Spinal cord (tissue), 10 donors: Measurements from ENCODE around the gene EEF2K. TPM values are rescaled to one million over a fixed set of nuclear protein-coding genes. Genes with fewer than 3 reads are reported as not detected.

Experiments
- DNase-seq, 6 donors: peaks; one replicate each; pipeline versions ENCODE4 v3.0.0 to v3.0.0-alpha.2; 2013 to 2015; ENCODE audit warnings: low spot score in 6 of 6, low read depth in 4 of 6
- H3K27ac ChIP-seq: one replicate; pipeline ENCODE4 v1.5.1; 2013; ENCODE audit warnings: low read depth, low read length, control low read depth
- H3K27me3 ChIP-seq: one replicate; pipeline ENCODE4 v1.6.1; 2013; ENCODE audit warnings: low read length; ENCODE audit not compliant: control insufficient read depth, insufficient read depth
- H3K36me3 ChIP-seq: one replicate; pipeline ENCODE4 v1.6.1; 2013; ENCODE audit warnings: low read length; ENCODE audit not compliant: control insufficient read depth, insufficient read depth
- H3K4me1 ChIP-seq: one replicate; pipeline ENCODE4 v1.6.1; 2013; ENCODE audit warnings: low read length; ENCODE audit not compliant: control insufficient read depth, insufficient read depth
- H3K4me3 ChIP-seq: one replicate; pipeline ENCODE4 v1.5.1; 2013; ENCODE audit warnings: low read depth, low read length, control low read depth
- H3K9me3 ChIP-seq: one replicate; pipeline ENCODE4 v1.6.1; 2013; ENCODE audit warnings: low read length; ENCODE audit not compliant: control insufficient read depth, insufficient read depth
- WGBS: methylation state at CpG from one replicate; pipeline ENCODE4 v1.1.5; 2013; ENCODE audit warnings: missing lambda C conversion rate; ENCODE audit not compliant: insufficient coverage; 5-methylcytosine and 5-hydroxymethylcytosine counted together
- polyA plus RNA-seq, 2 donors: library from polyadenylated mRNA; unstranded; fragments of 120-200 nt; gene quantifications; one replicate each; pipeline ENCODE4 v1.2.1, GENCODE V29; 2013; ENCODE audit not compliant: insufficient read length in 2 of 2
- total RNA-seq, 2 donors: library from RNA; depleted of rRNA in 1 of 2; stranded (reverse); fragments of 120-200 nt in 1 of 2; fragments of >200 nt in 1 of 2; gene quantifications; one replicate each; pipeline versions ENCODE4 v1.2.3 to v1.2.4, GENCODE V29; 2013 to 2014
- donor health status: healthy.

EEF2K gene
- total and polyA plus RNA-seq, 4 donors = 15.4 to 30.4 (median 22.1) TPM

DNA sequence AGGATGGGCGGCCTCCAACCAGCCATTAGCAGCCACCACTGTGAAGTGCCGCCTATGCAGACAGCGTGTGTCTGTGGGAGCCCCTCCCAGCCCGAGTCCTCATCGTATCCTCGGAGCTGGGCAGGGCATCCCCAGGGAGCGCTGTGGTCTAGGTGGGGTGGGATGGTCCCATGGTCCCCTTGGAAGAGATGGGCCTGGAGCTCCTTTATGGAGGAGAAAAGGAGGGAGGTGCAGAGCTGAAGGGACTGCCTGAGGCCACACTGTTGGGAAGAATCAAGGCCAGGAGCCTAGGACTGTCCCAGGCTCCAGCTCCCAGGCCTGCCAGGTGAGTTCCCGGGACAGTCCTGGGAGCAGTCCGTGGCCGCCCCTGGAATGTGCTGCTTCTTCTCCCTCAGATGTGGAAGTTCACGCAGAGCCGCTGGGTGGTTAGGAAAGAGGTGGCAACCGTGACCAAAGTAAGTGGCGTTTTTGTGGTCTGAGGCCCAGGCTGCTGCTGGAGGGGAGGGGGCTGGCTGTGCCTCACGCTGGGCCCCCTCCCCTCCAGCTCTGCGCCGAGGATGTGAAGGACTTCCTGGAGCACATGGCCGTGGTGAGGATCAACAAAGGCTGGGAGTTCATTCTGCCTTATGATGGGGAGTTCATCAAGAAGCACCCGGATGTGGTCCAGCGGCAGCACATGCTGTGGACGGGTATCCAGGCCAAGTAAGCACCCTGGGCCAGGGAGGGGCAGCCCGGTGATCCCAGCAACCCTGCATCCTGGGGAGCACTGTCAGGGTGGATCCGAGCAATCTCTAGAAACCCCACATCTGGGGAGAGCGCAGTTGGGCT is 118.1 kb downstream of the EEF2K start:
- no peak overlapping the region for H3K27ac ChIP-seq
- H3K36me3 ChIP-seq = peaks cover 87% of the 10 kb centered on the region
- H3K4me3 ChIP-seq = no peak overlapping the region
- 92% methylated on average over 21 of the region's 24 CpGs for WGBS
- H3K27me3 ChIP-seq = no peaks in the 10 kb centered on the region
- DNase-seq = no peak
- no peaks in the 10 kb centered on the region for H3K4me1 ChIP-seq
- H3K9me3 ChIP-seq = no peaks in the 10 kb centered on the region

DNA sequence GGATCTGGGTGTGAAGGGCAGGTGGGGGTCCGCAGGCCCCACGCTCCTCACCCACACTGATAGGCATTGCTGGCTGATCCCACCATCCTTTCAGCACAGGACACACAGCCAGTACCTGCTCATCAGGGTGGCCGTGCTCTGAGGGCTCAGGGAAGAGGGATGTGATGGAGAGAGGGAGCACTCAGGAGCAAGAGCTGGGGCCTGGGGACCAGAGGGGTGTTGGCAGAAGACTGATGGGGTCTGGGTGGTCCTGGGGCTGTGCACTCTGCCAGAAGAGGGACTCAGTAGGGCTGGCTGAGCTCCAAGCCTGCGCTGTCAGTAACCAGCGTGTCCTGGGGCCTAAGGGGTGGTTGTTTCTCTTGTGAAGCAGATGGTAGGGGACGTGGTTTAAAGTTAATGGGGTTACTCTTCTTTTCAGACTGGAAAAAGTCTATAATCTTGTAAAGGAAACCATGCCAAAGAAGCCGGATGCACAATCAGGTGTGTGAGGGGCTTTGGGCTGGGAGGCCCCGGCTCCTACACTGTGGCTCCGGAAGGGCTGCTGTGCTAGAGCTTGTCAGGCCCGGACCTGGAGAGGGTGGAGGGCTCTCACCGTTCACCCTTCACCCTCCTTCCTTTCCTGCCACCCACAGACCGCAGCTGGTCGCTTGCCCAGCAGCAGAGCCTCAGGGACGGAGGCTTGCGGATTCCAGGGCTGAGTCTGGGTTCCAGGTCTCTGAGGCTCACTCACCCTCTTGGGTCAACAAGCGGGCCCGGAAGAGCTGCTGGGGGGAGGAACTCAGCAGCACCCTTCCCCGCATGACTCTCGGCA is 118.9 kb downstream of the EEF2K start:
- no peaks in the 10 kb centered on the region for H3K9me3 ChIP-seq
- peaks cover 87% of the 10 kb centered on the region for H3K36me3 ChIP-seq
- H3K4me3 ChIP-seq = no peak overlapping the region
- H3K4me1 ChIP-seq = no peaks in the 10 kb centered on the region
- H3K27me3 ChIP-seq = no peaks in the 10 kb centered on the region
- 89% methylated on average over 15 of the region's 19 CpGs for WGBS
- no peak overlapping the region for H3K27ac ChIP-seq
- no peak for DNase-seq

DNA sequence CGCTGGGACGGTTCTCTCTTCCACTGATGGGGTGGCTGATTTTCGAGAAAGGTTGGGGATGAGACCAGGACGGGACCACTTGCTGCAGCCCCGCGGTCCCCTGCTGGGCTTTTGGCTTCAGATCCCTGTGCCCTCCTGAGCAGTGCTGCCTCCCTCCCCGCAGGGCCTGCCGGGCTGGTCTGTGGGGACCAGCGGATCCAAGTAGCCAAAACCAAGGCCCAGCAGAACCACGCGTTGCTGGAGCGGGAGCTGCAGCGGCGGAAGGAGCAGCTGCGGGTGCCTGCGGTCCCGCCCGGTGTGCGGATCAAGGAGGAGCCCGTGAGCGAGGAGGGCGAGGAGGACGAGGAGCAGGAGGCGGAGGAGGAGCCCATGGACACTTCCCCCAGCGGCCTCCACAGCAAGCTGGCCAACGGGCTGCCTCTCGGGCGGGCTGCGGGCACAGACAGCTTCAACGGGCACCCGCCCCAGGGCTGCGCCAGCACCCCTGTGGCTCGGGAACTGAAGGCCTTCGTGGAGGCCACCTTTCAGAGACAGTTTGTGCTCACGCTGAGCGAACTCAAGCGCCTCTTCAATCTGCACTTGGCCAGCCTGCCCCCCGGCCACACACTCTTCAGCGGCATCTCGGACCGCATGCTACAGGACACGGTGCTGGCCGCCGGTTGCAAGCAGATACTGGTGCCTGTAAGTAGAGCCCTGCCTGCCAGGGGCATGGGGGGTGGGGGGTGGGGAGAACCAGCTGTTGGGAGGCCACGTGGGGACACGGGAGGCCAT is 119.7 kb downstream of the EEF2K start:
- WGBS = 95% methylated on average over 39 of the region's 46 CpGs
- no peak for DNase-seq
- Histone ChIP-seq H3K27ac (no peak overlapping the region), H3K27me3 (no peaks in the 10 kb centered on the region), H3K36me3 (peaks cover 85% of the 10 kb centered on the region), H3K4me3 (no peak overlapping the region), H3K9me3 (no peaks in the 10 kb centered on the region), H3K4me1 (no peaks in the 10 kb centered on the region)

DNA sequence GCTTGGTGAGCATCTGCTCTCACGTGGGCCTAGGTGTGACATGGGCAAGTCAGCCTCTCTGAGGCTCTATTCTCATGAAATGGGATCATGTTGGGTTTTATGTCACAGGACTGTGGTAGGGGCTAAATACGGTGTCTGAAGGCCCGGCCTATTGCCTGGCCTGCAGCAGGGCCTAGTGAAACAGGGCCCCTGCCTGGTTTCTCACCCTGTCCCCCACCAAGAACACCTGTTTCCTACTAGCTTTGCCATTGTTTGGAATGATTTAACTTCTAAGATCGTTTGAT is 120.2 kb downstream of the EEF2K start:
- no peak for DNase-seq
- Histone ChIP-seq H3K4me1 (no peaks in the 10 kb centered on the region), H3K27ac (no peak overlapping the region), H3K27me3 (no peaks in the 10 kb centered on the region), H3K36me3 (peaks cover 87% of the 10 kb centered on the region), H3K4me3 (no peak overlapping the region), H3K9me3 (no peaks in the 10 kb centered on the region)
- 85% methylated on average over 3 of the region's 4 CpGs for WGBS

DNA sequence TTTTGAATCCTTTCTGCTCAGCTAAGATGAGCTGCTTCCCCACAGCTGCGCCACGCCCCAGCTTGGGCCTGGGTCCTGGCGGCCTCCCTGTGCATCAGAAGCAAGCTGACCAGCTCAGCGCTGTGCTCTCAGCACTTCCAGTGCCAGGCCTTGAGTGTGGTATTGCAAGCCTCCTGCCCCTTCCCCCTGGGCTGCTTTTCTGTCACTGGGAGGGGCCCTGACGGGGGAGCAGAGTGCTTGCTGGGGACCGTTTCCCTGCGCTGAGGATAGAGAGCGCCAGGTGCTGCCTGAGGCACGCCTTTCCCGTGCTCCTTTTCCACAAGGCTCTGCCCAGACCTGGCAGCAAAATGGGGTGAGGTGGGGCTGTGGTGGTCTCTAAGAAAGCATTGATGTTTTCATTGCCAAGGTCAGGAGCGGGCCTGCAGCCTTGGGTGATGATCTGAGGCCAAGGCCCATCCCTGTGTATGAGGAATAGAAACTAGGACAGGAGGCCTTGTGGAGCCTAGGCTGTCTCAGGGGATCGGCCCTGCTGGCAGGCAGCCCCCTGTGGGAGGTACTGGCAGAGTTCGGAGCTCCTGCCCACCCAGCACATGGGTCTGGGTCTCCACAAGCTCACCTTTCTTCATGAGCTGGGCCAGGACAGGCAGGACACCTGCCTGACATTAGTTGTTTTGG is 120.8 kb downstream of the EEF2K start:
- DNase-seq = no peak
- Histone ChIP-seq H3K4me1 (no peaks in the 10 kb centered on the region), H3K27me3 (no peaks in the 10 kb centered on the region), H3K27ac (no peak overlapping the region), H3K36me3 (peaks cover 81% of the 10 kb centered on the region), H3K9me3 (no peaks in the 10 kb centered on the region), H3K4me3 (no peak overlapping the region)
- 89% methylated on average over 12 of the region's 13 CpGs for WGBS

DNA sequence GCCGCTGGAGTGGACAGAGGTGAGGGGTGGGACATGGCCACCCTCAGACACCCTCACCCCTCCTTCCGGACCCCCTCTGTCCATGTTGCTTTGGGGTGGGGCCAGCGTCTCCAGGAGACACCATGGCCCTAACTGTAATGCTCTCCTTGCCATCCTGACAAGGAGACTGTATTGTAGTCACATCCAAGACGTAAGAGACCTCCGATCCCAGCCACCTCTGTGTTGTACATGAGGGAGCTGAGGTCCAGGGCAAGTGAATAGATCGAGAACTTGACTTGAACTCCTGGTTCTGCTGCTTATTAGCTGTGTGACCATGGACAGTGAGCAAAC is 121.3 kb downstream of the EEF2K start:
- Histone ChIP-seq H3K36me3 (peaks cover 76% of the 10 kb centered on the region), H3K27ac (no peak overlapping the region), H3K27me3 (no peaks in the 10 kb centered on the region), H3K4me1 (no peaks in the 10 kb centered on the region), H3K4me3 (no peak overlapping the region), H3K9me3 (no peaks in the 10 kb centered on the region)
- DNase-seq = no peak
- 92% methylated on average over 5 of the region's 6 CpGs for WGBS

DNA sequence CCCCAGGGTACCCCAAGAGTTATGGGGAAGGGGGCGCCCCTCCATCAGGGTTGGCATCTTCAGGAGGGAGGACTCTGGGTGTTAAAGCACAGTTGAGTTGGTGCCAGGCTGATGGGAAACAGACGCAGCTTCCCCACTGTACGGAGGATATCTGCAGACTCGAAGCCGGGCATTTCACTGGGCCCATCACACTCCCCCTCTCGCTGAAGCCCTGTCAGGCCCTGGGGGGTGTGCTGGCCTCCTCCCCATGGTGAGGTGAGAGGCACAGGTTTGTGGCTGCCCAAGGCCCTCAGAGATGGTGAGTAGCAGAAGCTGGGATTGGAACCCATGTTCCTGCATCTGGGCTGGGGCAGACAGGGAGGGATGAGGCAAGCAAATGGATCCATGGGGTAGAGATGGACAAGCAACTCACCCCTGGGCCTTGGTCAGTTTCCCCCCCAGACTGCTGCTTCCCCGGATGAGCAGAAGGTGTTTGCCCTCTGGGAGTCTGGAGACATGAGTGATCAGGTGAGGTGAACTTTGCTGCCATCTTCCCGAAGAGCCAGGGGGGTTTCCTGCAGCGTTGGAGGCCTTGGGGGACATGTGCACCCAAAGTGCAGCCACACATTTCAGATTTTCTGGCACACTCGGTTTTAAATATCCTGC is 122.1 kb downstream of the EEF2K start:
- H3K27me3 ChIP-seq = no peaks in the 10 kb centered on the region
- WGBS = 97% methylated on average over 7 of the region's 10 CpGs
- DNase-seq = no peak
- H3K9me3 ChIP-seq = no peaks in the 10 kb centered on the region
- peaks cover 69% of the 10 kb centered on the region for H3K36me3 ChIP-seq
- H3K4me3 ChIP-seq = no peak overlapping the region
- no peaks in the 10 kb centered on the region for H3K4me1 ChIP-seq
- no peak overlapping the region for H3K27ac ChIP-seq

DNA sequence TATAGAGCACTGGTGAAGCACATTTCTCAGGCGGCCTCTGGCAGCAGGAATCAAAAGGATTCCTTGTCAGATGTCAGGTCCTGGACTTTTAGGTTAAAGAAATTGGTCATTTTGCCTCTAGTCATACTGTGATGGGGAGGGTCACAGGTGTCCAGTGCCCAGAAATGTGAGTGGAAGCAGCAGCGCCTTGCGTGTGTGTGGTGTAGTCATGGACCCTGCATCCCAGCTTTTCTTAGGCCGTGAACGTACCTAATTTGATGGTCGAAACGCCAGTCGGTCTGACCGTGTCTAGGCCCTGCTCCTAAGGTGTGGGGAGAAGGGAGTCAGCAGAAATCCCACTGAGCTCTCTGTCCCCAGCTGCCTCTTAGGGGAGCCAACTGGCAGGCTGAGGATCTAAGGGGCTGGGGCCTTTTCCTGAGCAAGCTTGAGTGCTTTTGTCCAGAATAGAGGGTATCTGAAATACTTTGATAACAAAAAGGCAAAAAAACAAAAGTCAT is 123.2 kb downstream of the EEF2K start:
- DNase-seq = no peak
- Histone ChIP-seq H3K4me1 (no peaks in the 10 kb centered on the region), H3K27ac (no peak overlapping the region), H3K36me3 (peaks cover 64% of the 10 kb centered on the region), H3K9me3 (no peaks in the 10 kb centered on the region), H3K4me3 (no peak overlapping the region), H3K27me3 (no peaks in the 10 kb centered on the region)
- 92% methylated on average over 9 of the region's 9 CpGs for WGBS

DNA sequence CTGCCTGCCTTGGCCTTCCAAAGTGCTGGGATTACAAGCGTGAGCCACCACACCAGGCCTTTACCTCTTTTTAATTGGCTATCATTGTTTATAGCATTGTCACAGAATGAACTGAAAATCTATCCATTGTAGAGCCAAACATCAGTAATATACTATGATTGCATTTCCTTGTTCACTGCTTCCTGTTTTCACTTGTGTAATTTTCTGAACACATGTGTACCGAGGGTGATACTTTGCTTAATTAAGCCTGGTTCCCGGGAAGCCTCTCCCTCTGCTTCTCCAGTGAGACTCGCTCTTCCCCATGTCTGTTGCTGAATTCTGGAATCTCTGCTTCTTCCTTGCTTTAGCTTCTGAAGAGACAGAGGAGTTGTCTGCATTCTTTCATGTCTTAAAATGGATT is 124.2 kb downstream of the EEF2K start:
- H3K4me3 ChIP-seq = no peak overlapping the region
- H3K4me1 ChIP-seq = no peaks in the 10 kb centered on the region
- no CpG with 5 or more reads among the region's 4 CpGs for WGBS
- H3K36me3 ChIP-seq = peaks cover 55% of the 10 kb centered on the region
- no peak overlapping the region for H3K27ac ChIP-seq
- no peaks in the 10 kb centered on the region for H3K27me3 ChIP-seq
- DNase-seq = no peak
- H3K9me3 ChIP-seq = no peaks in the 10 kb centered on the region
